Gastroesophageal sphincter (tissue), 4 donors: ENCODE measurements around the gene DNAL1. TPM values are rescaled to one million over a fixed set of nuclear protein-coding genes. Genes with fewer than 3 reads are reported as not detected.
A peak's percentile ranks its signal among the peaks of the same experiment; 100 is the strongest.

Source experiments
- ATAC-seq: fragments of 150-250 bp; one replicate; pipeline ENCODE4 v1.9.1; 2016; ENCODE audit warnings: mild to moderate bottlenecking, moderate library complexity
- H3K27ac ChIP-seq, 4 donors: fragments of 200-600 bp; sonication (generic) in 3 of 4; 1 replicate in 3 of 4; 2 replicates in 1 of 4; pipeline ENCODE4 v1.5.1; 2016 to 2019
- H3K27me3 ChIP-seq: fragments of 200-600 bp; sonication (generic); one replicate; pipeline ENCODE4 v1.5.1; 2019
- H3K36me3 ChIP-seq, 2 donors: fragments of 200-600 bp; sonication (generic); one replicate each; pipeline ENCODE4 v1.5.1; 2019; ENCODE audit warnings: control low read depth in 1 of 2
- H3K4me1 ChIP-seq, 3 donors: fragments of 200-600 bp; sonication (generic); 1 replicate in 2 of 3; 2 replicates in 1 of 3; pipeline ENCODE4 v1.5.1; 2016 to 2019; ENCODE audit warnings: control low read depth in 2 of 3
- H3K4me3 ChIP-seq, 2 donors: fragments of 200-600 bp; sonication (generic); one replicate each; pipeline ENCODE4 v1.5.1; 2019; ENCODE audit warnings: mild to moderate bottlenecking in 1 of 2, moderate library complexity in 1 of 2
- H3K9me3 ChIP-seq, 3 donors: fragments of 200-600 bp; sonication (generic); one replicate each; pipeline ENCODE4 v1.5.1; 2017 to 2019; ENCODE audit warnings: control low read depth in 2 of 3
- EP300 ChIP-seq: sonication (generic); formaldehyde crosslinking; IDR thresholded peaks from one replicate; pipeline ENCODE4 v1.6.1; 2017; ENCODE audit warnings: antibody characterized with exemption, mild to moderate bottlenecking
- POLR2A ChIP-seq, 2 donors: fragments of 450-650 bp; IDR thresholded peaks; one replicate each; pipeline ENCODE4 v1.6.1; 2017; ENCODE audit warnings: antibody characterized with exemption in 2 of 2, mild to moderate bottlenecking in 2 of 2, moderate library complexity in 1 of 2
- POLR2AphosphoS5 ChIP-seq: sonication (generic); formaldehyde crosslinking; IDR thresholded peaks from one replicate; pipeline ENCODE4 v1.6.1; 2017; ENCODE audit warnings: antibody characterized with exemption
- WGBS, 2 donors: methylation state at CpG; one replicate each; pipeline ENCODE4 v1.1.5; 2018; ENCODE audit warnings: low coverage in 1 of 2; 5-methylcytosine and 5-hydroxymethylcytosine counted together
- total RNA-seq, 4 donors: library from RNA; depleted of rRNA; stranded (reverse); fragments of >200 nt; gene quantifications; one replicate each; pipeline ENCODE4 v1.1.0, GENCODE V29; 2016
- TF ChIP-seq, protein P1 (sequence below), 4 experiments: fragments of 200-600 bp in 2 of 4; fragments of 450-650 bp in 2 of 4; sonication (generic) in 1 of 4; IDR thresholded peaks; one replicate each; pipeline ENCODE4 v1.5.1; 2017 to 2019; ENCODE audit warnings: antibody characterized with exemption in 4 of 4, mild to moderate bottlenecking in 2 of 4, moderate library complexity in 2 of 4

DNAL1 gene
- total RNA-seq, 4 donors from 2014 or later: 8.9 to 18.2 (median 10.4) TPM

DNA sequence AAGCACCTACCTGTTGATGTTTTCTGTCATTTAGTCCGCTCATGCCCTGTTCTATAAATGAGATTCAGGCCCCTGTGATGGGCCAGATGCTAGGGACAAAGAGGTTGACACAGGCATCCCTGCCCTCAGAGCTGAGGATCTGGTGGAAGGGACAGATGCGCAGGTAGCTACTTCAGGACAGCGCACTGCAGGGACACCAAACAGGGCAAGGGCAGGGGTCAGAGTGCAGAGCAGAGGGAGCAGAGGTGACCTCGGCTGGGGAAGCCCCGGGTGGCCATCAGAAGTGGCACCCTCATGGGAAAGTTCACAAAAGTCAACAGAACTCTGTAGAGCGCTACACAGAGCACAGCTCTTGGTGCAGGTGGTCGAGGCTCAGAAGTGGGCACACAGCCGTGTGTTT is 75.0 kb downstream of the DNAL1 start:
- H3K4me1 ChIP-seq: peaks cover 5 to 82% (median 39%) of the 10 kb centered on the region in 3 donors
- H3K4me3 ChIP-seq: no peak overlapping the region
- H3K27ac ChIP-seq: peak overlapping the region; percentile 74 to 92 (median 90)
- TF ChIP-seq, protein P1, sequence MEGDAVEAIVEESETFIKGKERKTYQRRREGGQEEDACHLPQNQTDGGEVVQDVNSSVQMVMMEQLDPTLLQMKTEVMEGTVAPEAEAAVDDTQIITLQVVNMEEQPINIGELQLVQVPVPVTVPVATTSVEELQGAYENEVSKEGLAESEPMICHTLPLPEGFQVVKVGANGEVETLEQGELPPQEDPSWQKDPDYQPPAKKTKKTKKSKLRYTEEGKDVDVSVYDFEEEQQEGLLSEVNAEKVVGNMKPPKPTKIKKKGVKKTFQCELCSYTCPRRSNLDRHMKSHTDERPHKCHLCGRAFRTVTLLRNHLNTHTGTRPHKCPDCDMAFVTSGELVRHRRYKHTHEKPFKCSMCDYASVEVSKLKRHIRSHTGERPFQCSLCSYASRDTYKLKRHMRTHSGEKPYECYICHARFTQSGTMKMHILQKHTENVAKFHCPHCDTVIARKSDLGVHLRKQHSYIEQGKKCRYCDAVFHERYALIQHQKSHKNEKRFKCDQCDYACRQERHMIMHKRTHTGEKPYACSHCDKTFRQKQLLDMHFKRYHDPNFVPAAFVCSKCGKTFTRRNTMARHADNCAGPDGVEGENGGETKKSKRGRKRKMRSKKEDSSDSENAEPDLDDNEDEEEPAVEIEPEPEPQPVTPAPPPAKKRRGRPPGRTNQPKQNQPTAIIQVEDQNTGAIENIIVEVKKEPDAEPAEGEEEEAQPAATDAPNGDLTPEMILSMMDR (IDR thresholded peaks at IDR 0.05): no peak
- TF ChIP-seq POLR2AphosphoS5 (no peak), EP300 (no peak), POLR2A (IDR thresholded peaks at IDR 0.05) (no peak)
- H3K36me3 ChIP-seq: peaks cover 0 to 74% of the 10 kb centered on the region in 2 donors
- no peaks in the 10 kb centered on the region for H3K27me3 ChIP-seq
- 66 to 94% methylated on average over 4 to 5 of the region's 8 CpGs for WGBS, 2 donors
- ATAC-seq: no peak
- no peaks in the 10 kb centered on the region for H3K9me3 ChIP-seq

DNA sequence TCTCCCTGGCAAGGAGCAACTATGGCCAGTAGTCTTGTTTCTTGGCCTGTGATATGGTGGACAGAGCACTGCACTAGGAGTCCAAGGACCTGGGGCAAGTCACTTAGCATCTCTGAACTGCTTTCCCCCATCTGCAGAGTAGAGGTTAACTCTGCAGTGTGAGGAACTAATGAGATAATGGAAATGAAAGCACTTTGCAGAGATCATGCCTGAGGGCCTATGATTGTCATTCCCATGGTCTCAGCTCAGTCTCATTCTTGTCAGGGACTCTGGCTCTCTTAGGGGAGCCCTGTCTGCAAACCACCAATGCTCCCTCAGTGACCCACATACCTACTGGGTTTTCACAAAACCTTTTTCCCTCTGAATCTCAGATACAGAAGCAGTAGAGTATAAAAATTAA is 75.8 kb downstream of the DNAL1 start:
- no peak for ATAC-seq
- Histone ChIP-seq H3K4me1 (peaks cover 6 to 82% (median 48%) of the 10 kb centered on the region in 3 donors), H3K9me3 (no peaks in the 10 kb centered on the region), H3K27me3 (no peaks in the 10 kb centered on the region), H3K36me3 (peaks cover 0 to 82% of the 10 kb centered on the region in 2 donors), H3K4me3 (no peak overlapping the region), H3K27ac (peak overlapping the region in 3 of 4 donors; percentile 28 to 92 (median 83))
- TF ChIP-seq, protein P1 (IDR thresholded peaks at IDR 0.05): no peak
- TF ChIP-seq EP300 (no peak), POLR2AphosphoS5 (no peak), POLR2A (IDR thresholded peaks at IDR 0.05) (no peak)

DNA sequence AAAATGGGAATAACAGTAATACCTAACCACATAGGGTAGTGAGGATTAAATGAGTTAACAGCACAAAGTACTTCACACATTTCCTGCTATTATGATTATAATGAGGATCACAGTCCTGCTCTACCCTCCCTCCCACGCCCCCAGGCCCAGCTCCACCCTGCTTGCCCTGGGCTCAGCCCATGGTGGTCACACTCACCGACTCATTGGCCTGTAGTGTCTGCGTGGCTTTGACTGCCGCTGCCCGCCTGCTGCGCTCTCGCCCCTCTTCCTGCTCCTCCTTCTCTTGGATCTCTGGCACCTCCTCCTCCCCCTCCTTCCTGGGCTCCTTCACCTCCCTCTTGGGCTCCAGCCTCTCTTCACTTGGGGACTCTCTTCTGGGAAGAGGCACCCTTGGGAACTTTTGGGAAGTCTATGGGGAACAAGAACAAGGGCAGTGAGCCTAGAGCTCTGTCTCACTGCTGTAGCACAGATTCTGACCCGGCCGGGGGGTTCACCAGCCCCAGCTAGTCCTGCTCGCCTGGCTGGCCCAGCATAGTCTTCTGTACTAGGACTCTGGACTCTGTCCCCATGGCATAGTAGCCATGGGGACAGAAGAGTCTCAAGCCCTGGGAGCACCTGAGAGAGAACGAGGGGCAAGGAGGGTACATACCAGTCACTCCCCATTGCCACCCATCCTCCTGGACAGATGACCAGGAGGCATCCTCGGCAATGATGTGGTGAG is 76.5 kb downstream of the DNAL1 start:
- Histone ChIP-seq H3K4me1 (peaks cover 6 to 82% (median 54%) of the 10 kb centered on the region in 3 donors), H3K27me3 (no peaks in the 10 kb centered on the region), H3K27ac (peak overlapping the region in 3 of 4 donors; percentile 28 to 92 (median 83)), H3K9me3 (no peaks in the 10 kb centered on the region), H3K36me3 (peaks cover 0 to 82% of the 10 kb centered on the region in 2 donors), H3K4me3 (no peak overlapping the region)
- 40 to 60% methylated on average over 1 to 6 of the region's 12 CpGs for WGBS, 2 donors
- TF ChIP-seq POLR2AphosphoS5 (no peak), POLR2A (IDR thresholded peaks at IDR 0.05) (no peak), EP300 (no peak)
- TF ChIP-seq, protein P1 (IDR thresholded peaks at IDR 0.05): no peak
- ATAC-seq: no peak

DNA sequence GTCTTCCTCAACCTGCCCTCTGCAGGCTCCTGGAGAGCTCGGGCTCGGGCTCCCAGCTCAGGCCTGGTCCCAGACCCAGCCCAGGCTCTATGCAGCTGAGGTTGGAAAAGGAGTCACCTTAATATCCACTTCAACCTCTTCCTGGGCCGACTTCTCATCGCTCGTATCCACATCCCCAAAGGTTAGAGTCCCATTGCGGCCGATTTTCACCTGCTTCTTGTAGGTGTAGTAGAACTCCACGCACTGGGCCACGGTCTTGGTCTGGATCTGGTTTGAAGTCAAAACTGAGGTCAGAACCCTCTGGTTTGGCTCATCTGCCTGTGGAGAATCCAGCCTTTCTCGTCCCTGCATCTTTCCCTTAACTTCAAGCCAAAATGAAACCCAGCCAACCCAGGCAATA is 77.8 kb downstream of the DNAL1 start:
- peak overlapping the region in 3 of 4 donors; percentile 52 to 92 (median 83) for H3K27ac ChIP-seq
- TF ChIP-seq POLR2AphosphoS5 (no peak), EP300 (no peak), POLR2A (IDR thresholded peaks at IDR 0.05) (no peak)
- TF ChIP-seq, protein P1 (IDR thresholded peaks at IDR 0.05): no peak
- peaks cover 0 to 89% of the 10 kb centered on the region in 2 donors for H3K36me3 ChIP-seq
- no peak overlapping the region for H3K4me3 ChIP-seq
- WGBS, 2 donors: 74 to 100% methylated on average over 3 to 9 of the region's 10 CpGs
- H3K9me3 ChIP-seq: no peaks in the 10 kb centered on the region
- H3K4me1 ChIP-seq: peaks cover 6 to 82% (median 59%) of the 10 kb centered on the region in 3 donors
- H3K27me3 ChIP-seq: no peaks in the 10 kb centered on the region
- no peak for ATAC-seq

DNA sequence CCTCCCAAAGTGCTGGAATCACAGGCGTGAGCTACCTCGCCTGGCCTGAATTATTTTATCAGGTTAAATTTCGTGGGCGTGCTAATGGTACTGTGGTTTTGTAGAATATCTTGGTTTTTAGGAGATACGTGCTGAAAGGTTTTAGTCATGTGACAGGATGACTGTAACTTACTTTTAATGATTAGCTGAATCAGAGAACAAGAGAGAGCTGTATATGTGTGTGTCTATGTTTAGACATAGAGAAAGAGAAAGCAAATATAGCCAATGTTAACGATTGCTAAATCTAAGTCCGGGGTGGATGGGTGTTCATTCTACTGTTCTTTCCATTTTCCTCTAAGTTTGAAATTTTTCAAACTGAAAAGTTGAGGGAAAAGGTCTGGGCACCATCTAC is 78.6 kb downstream of the DNAL1 start:
- no peak for ATAC-seq
- Histone ChIP-seq H3K27ac (peak overlapping the region; percentile 72 to 92 (median 84)), H3K36me3 (peaks cover 0 to 89% of the 10 kb centered on the region in 2 donors), H3K4me3 (no peak overlapping the region), H3K9me3 (no peaks in the 10 kb centered on the region), H3K4me1 (peaks cover 3 to 82% (median 55%) of the 10 kb centered on the region in 3 donors), H3K27me3 (no peaks in the 10 kb centered on the region)
- WGBS, 2 donors: 37 to 75% methylated on average over 5 to 7 of the region's 7 CpGs
- no peak for TF ChIP-seq POLR2AphosphoS5
- no peak for TF ChIP-seq POLR2A (IDR thresholded peaks at IDR 0.05)
- TF ChIP-seq EP300: no peak
- TF ChIP-seq, protein P1 (IDR thresholded peaks at IDR 0.05): no peak
